A673 (cell line): ENCODE measurements around the gene KRTAP3-2. TPM values are rescaled to one million over a fixed set of nuclear protein-coding genes. Genes with fewer than 3 reads are reported as not detected.

Experiments
- BruUV-seq: library from RNA; stranded (reverse); fragments of 400-500 nt; replicated peaks from 2 replicates; lab custom pipeline; 2021; lab: Mats Ljungman, UMichigan
- CTCF ChIA-PET: fragments of 300-600 bp; sonication (Branson Sonifier 250); formaldehyde crosslinking; loops from one replicate; lab custom pipeline; 2022; ENCODE audit warnings: antibody characterized with exemption; lab: Charles Lee
- POLR2A ChIA-PET: fragments of 300-600 bp; sonication (Branson Sonifier 250); formaldehyde crosslinking; loops from one replicate; lab custom pipeline; 2022; ENCODE audit warnings: antibody characterized with exemption; ENCODE audit not compliant: low non-redundant PET; lab: Charles Lee
- DNase-seq: peaks from one replicate; pipeline ENCODE4 v3.0.0-alpha.2; 2015; ENCODE audit warnings: low spot score
- H3K27ac ChIP-seq: fragments of 200-600 bp; sonication (generic); 2 replicates; pipeline ENCODE4 v1.5.1; 2016; ENCODE audit warnings: mixed run types, low read depth, mild to moderate bottlenecking, mixed read lengths, antibody characterized with exemption, low read length; ENCODE audit not compliant: poor library complexity, severe bottlenecking
- H3K27me3 ChIP-seq: fragments of 200-600 bp; sonication (generic); replicated peaks from 2 replicates; pipeline ENCODE4 v1.6.1; 2017; ENCODE audit warnings: mixed run types, low read depth, mild to moderate bottlenecking, mixed read lengths, antibody characterized with exemption, low read length; ENCODE audit not compliant: insufficient read depth, poor library complexity
- H3K36me3 ChIP-seq: fragments of 200-600 bp; sonication (generic); 2 replicates; pipeline ENCODE4 v1.6.1; 2016; ENCODE audit warnings: mixed run types, mild to moderate bottlenecking, mixed read lengths, antibody characterized with exemption, low read length; ENCODE audit not compliant: insufficient read depth, poor library complexity, severe bottlenecking
- H3K4me1 ChIP-seq: fragments of 200-600 bp; sonication (generic); 2 replicates; pipeline ENCODE4 v1.6.1; 2017; ENCODE audit warnings: mixed run types, mild to moderate bottlenecking, mixed read lengths, antibody characterized with exemption, low read length; ENCODE audit not compliant: insufficient read depth, poor library complexity, severe bottlenecking
- H3K4me3 ChIP-seq: fragments of 200-600 bp; sonication (generic); 2 replicates; pipeline ENCODE4 v1.5.1; 2016; ENCODE audit warnings: low read depth, mixed run types, mild to moderate bottlenecking, mixed read lengths, low read length; ENCODE audit not compliant: poor library complexity, severe bottlenecking
- H3K9me3 ChIP-seq: fragments of 200-600 bp; sonication (generic); 2 replicates; pipeline ENCODE4 v1.6.1; 2016; ENCODE audit warnings: mixed run types, low read depth, mild to moderate bottlenecking, mixed read lengths, antibody characterized with exemption, low read length; ENCODE audit not compliant: poor library complexity, severe bottlenecking
- EZH2 ChIP-seq: fragments of 200-600 bp; sonication (generic); IDR thresholded peaks from 2 replicates; pipeline ENCODE4 v1.6.1; 2017; ENCODE audit warnings: borderline replicate concordance, low read depth, mild to moderate bottlenecking, mixed read lengths, antibody characterized with exemption, low read length; ENCODE audit not compliant: poor library complexity, severe bottlenecking
- intact Hi-C: fragments of 100-400 bp; cut with micrococcal nuclease; formaldehyde crosslinking; loops from one replicate; pipeline ENCODE4 v1.10.0; 2022; ENCODE audit not compliant: unreplicated experiment
- total RNA-seq: library from RNA; stranded (reverse); gene quantifications from 2 replicates; pipeline ENCODE4 v1.2.3, GENCODE V29; 2021
- TF ChIP-seq, protein P1 (sequence below): fragments of 300-800, 200-600 bp; sonication (generic); conservative IDR thresholded peaks from 2 replicates; pipeline ENCODE4 v1.5.1; 2017; ENCODE audit warnings: low read depth, mild to moderate bottlenecking, antibody characterized with exemption, low read length, moderate library complexity, mixed read lengths

The KRTAP3-2 gene
- total RNA-seq, 1 experiment from 2014 or later, result not detected

DNA sequence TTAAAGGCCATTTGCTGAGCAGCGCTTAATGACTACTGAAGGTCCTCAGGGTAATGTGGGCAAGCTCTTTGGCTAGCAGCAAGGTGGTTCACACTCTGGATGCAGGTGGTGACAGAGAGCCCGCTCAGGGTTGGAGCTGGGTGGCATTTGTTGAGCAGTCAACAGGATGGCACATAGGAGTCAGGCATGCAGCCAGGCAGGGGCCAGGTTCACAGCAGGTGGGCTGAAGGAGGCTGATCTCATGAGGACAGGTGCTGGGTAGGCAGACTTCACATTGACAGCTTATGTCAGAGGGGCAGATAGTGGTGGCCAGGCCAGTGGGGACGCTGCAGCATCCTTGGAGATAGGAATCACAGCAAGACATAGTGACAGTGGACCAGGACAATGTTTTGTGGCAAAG, 4.7 kb upstream of the KRTAP3-2 start:
- intact Hi-C loops, result no loop called here
- CTCF ChIA-PET, result no interaction called here
- POLR2A ChIA-PET, result no interaction called here
- TF ChIP-seq, protein P1, sequence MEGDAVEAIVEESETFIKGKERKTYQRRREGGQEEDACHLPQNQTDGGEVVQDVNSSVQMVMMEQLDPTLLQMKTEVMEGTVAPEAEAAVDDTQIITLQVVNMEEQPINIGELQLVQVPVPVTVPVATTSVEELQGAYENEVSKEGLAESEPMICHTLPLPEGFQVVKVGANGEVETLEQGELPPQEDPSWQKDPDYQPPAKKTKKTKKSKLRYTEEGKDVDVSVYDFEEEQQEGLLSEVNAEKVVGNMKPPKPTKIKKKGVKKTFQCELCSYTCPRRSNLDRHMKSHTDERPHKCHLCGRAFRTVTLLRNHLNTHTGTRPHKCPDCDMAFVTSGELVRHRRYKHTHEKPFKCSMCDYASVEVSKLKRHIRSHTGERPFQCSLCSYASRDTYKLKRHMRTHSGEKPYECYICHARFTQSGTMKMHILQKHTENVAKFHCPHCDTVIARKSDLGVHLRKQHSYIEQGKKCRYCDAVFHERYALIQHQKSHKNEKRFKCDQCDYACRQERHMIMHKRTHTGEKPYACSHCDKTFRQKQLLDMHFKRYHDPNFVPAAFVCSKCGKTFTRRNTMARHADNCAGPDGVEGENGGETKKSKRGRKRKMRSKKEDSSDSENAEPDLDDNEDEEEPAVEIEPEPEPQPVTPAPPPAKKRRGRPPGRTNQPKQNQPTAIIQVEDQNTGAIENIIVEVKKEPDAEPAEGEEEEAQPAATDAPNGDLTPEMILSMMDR, result no peak
- TF ChIP-seq EZH2, result no peak
- Histone ChIP-seq H3K27me3 (no peaks in the 10 kb centered on the region), H3K4me3 (no peak overlapping the region), H3K27ac (no peak overlapping the region), H3K36me3 (no peaks in the 10 kb centered on the region), H3K9me3 (no peaks in the 10 kb centered on the region), H3K4me1 (no peaks in the 10 kb centered on the region)
- no peak for DNase-seq
- BruUV-seq, result no TSS peak

DNA sequence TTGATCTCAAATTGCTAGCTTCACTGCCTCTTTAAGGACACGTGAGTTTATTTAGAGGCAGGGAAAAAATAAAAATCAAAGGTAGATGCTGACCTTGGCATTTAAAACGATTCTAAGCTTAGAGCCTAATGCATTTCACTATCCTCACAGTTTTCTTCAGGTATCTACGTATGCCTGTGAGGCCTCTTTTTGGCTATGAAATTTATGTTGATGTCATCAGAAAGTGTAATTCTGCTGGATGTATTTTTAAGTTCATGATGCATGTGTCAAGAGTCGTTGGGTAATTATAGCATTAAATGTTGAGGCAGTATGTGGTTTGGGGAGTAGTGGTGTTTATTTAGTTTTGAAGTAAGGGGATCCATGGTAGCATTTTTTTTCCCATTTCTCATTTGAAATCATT, 4.2 kb upstream of the KRTAP3-2 start:
- no peak for DNase-seq
- CTCF ChIA-PET, result no interaction called here
- H3K9me3 ChIP-seq, result no peaks in the 10 kb centered on the region
- no peak overlapping the region for H3K4me3 ChIP-seq
- no peaks in the 10 kb centered on the region for H3K27me3 ChIP-seq
- H3K4me1 ChIP-seq, result no peaks in the 10 kb centered on the region
- POLR2A ChIA-PET, result no interaction called here
- no peaks in the 10 kb centered on the region for H3K36me3 ChIP-seq
- intact Hi-C loops, result no loop called here
- no peak overlapping the region for H3K27ac ChIP-seq
- TF ChIP-seq EZH2, result no peak
- TF ChIP-seq, protein P1, result no peak
- BruUV-seq, result no TSS peak

DNA sequence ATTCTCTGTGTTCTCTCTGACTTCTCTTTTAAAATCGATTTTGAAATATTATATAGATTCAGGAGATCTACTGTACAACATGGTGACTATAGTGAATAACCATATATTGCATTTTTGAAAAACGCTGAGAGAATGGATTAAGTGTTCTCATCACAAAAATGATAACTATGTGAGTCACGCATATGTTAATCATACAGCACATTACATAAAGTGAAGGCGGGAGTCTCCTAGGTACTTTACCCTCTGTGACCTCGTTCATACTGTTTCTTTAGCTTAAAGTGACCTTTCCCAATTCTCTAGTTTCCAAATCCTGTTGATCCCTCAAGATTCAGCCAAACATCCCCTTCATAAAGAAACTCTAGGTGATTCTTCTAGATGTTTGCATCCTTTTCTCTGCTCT, 3.1 kb upstream of the KRTAP3-2 start:
- H3K9me3 ChIP-seq, result no peaks in the 10 kb centered on the region
- DNase-seq, result no peak
- H3K4me1 ChIP-seq, result no peaks in the 10 kb centered on the region
- intact Hi-C loops, result no loop called here
- BruUV-seq, result no TSS peak
- H3K36me3 ChIP-seq, result no peaks in the 10 kb centered on the region
- no peak overlapping the region for H3K4me3 ChIP-seq
- no peaks in the 10 kb centered on the region for H3K27me3 ChIP-seq
- TF ChIP-seq EZH2, result no peak
- TF ChIP-seq, protein P1, result no peak
- H3K27ac ChIP-seq, result no peak overlapping the region
- ChIA-PET POLR2A (no interaction called here), CTCF (no interaction called here)
